Body of pancreas (tissue), 4 donors: Measurements from ENCODE around the gene ACIN1. TPM values are rescaled to one million over a fixed set of nuclear protein-coding genes. Genes with fewer than 3 reads are reported as not detected.

Source experiments
- ATAC-seq: fragments of 150-250 bp; one replicate; pipeline ENCODE4 v1.9.1; 2016
- DNase-seq, 4 donors: peaks; one replicate each; pipeline ENCODE4 v3.0.0-alpha.2; 2019
- H3K27ac ChIP-seq, 4 donors: fragments of 200-600 bp; sonication (generic); 1 replicate in 3 of 4; 2 replicates in 1 of 4; pipeline versions ENCODE4 v1.5.1 to v1.6.1; 2016 to 2019; ENCODE audit warnings: mild to moderate bottlenecking in 1 of 4, mixed read lengths in 1 of 4, moderate library complexity in 1 of 4
- H3K27me3 ChIP-seq, 2 donors: fragments of 200-600 bp; sonication (generic); one replicate each; pipeline ENCODE4 v1.6.0; 2016; ENCODE audit warnings: mild to moderate bottlenecking in 1 of 2
- H3K36me3 ChIP-seq, 2 donors: fragments of 200-600 bp; sonication (generic); replicated peaks in 1 of 2; 2 replicates each; pipeline ENCODE4 v1.5.1; 2016; ENCODE audit warnings: low read depth in 2 of 2; ENCODE audit not compliant: insufficient read depth in 1 of 2
- H3K4me1 ChIP-seq: fragments of 200-600 bp; sonication (generic); one replicate; pipeline ENCODE4 v1.6.0; 2016
- H3K4me3 ChIP-seq, 2 donors: fragments of 200-600 bp; sonication (generic); 1 replicate in 1 of 2; 2 replicates in 1 of 2; pipeline ENCODE4 v1.5.1; 2016 to 2019
- H3K9me3 ChIP-seq, 3 donors: fragments of 200-600 bp; sonication (generic); 1 replicate in 2 of 3; 2 replicates in 1 of 3; pipeline ENCODE4 v1.5.1; 2016
- CTCF ChIP-seq, 7 experiments: fragments of 450-650 bp in 4 of 7; fragments of 200-600 bp in 3 of 7; sonication (generic) in 3 of 7; IDR thresholded peaks; one replicate each; pipeline ENCODE4 v1.5.1; 2016 to 2019; ENCODE audit warnings: antibody characterized with exemption in 7 of 7
- POLR2A ChIP-seq, 3 donors: fragments of 450-650 bp; IDR thresholded peaks; one replicate each; pipeline ENCODE4 v1.6.1; 2016; ENCODE audit warnings: antibody characterized with exemption in 3 of 3, mild to moderate bottlenecking in 2 of 3
- WGBS, 2 donors: methylation state at CpG; one replicate each; pipeline ENCODE4 v1.1.5; 2017; 5-methylcytosine and 5-hydroxymethylcytosine counted together
- intact Hi-C: fragments of 100-400 bp; cut with DNase I; formaldehyde crosslinking; loops from one replicate; pipeline ENCODE4 v1.15.1; 2023
- total RNA-seq, 2 donors: library from RNA; depleted of rRNA; stranded (reverse); fragments of >200 nt; gene quantifications; one replicate each; pipeline ENCODE4 v1.1.0, GENCODE V29; 2016

The ACIN1 gene
- total RNA-seq, 2 donors from 2014 or later: 91.6 to 110 TPM

- DNase-seq (no peak), ATAC-seq (no peak)
- Histone ChIP-seq H3K36me3 (peaks cover 0 to 40% of the 10 kb centered on the region in 2 donors), H3K4me1 (peaks cover 7% of the 10 kb centered on the region), H3K4me3 (no peak overlapping the region), H3K27me3 (no peaks in the 10 kb centered on the region), H3K27ac (no peak overlapping the region), H3K9me3 (no peaks in the 10 kb centered on the region)
- 67 to 72% methylated on average over 3 of the region's 3 CpGs for WGBS, 2 donors
- TF ChIP-seq CTCF (IDR thresholded peaks at IDR 0.05) (no peak), POLR2A (IDR thresholded peaks at IDR 0.05) (no peak)
- intact Hi-C loops: no loop called here
These were observed 9.5 kb downstream of the ACIN1 start for GRCh38 chr14:23085458-23085857.

- Histone ChIP-seq H3K4me1 (no peaks in the 10 kb centered on the region), H3K27ac (no peak overlapping the region)
- ATAC-seq: no peak
These were observed 14.5 kb downstream of the ACIN1 start for GRCh38 chr14:23080474-23080873.

GRCh38 chr14:23079716-23080115 is 15.2 kb downstream of the ACIN1 start:
- intact Hi-C loops: no loop called here
- Histone ChIP-seq H3K4me1 (no peaks in the 10 kb centered on the region), H3K4me3 (no peak overlapping the region), H3K36me3 (peaks cover 11 to 55% of the 10 kb centered on the region in 2 donors), H3K27me3 (no peaks in the 10 kb centered on the region), H3K9me3 (no peaks in the 10 kb centered on the region), H3K27ac (no peak overlapping the region)
- WGBS, 2 donors: 83 to 95% methylated on average over 2 of the region's 2 CpGs
- DNase-seq (no peak), ATAC-seq (no peak)
- TF ChIP-seq POLR2A (IDR thresholded peaks at IDR 0.05): no peak
- TF ChIP-seq CTCF (IDR thresholded peaks at IDR 0.05): no peak

More at GRCh38 chr14:23080474-23080873, 14.5 kb downstream of the ACIN1 start:
- no peaks in the 10 kb centered on the region for H3K27me3 ChIP-seq
- H3K4me3 ChIP-seq: no peak overlapping the region
- H3K9me3 ChIP-seq: no peaks in the 10 kb centered on the region
- WGBS, 2 donors: 74 to 92% methylated on average over 1 of the region's 1 CpG
- TF ChIP-seq CTCF (IDR thresholded peaks at IDR 0.05) (no peak), POLR2A (IDR thresholded peaks at IDR 0.05) (no peak)
- intact Hi-C loops: no loop called here
- DNase-seq: no peak
- H3K36me3 ChIP-seq: peaks cover 11 to 54% of the 10 kb centered on the region in 2 donors

GRCh38 chr14:23078692-23079116 is 16.2 kb downstream of the ACIN1 start:
- DNase-seq: peak in 2 of 4 donors; percentile 40 to 75
- Histone ChIP-seq H3K4me3 (no peak overlapping the region), H3K27me3 (no peaks in the 10 kb centered on the region), H3K36me3 (peaks cover 11 to 55% of the 10 kb centered on the region in 2 donors), H3K9me3 (no peaks in the 10 kb centered on the region), H3K4me1 (no peaks in the 10 kb centered on the region), H3K27ac (peak overlapping the region in 2 of 4 donors; percentile 16 to 38)
- 45 to 49% methylated on average over 2 of the region's 2 CpGs for WGBS, 2 donors
- intact Hi-C loops: no loop called here
- ATAC-seq: peak; percentile 45
- TF ChIP-seq CTCF (IDR thresholded peaks at IDR 0.05): no peak
- TF ChIP-seq POLR2A (IDR thresholded peaks at IDR 0.05): no peak

GRCh38 chr14:23077962-23078361 is 17.0 kb downstream of the ACIN1 start:
- TF ChIP-seq CTCF (IDR thresholded peaks at IDR 0.05): no peak
- no peak overlapping the region for H3K27ac ChIP-seq
- no peaks in the 10 kb centered on the region for H3K4me1 ChIP-seq
- no peak overlapping the region for H3K4me3 ChIP-seq
- DNase-seq: no peak
- H3K9me3 ChIP-seq: no peaks in the 10 kb centered on the region
- 77 to 85% methylated on average over 5 of the region's 5 CpGs for WGBS, 2 donors
- intact Hi-C loops: no loop called here
- H3K36me3 ChIP-seq: peaks cover 11 to 52% of the 10 kb centered on the region in 2 donors
- no peak for ATAC-seq
- H3K27me3 ChIP-seq: no peaks in the 10 kb centered on the region
